NT2/D1 (cell line): ENCODE data around the gene TERB2.

Experiments
- SUZ12 ChIP-seq: IDR thresholded peaks from 2 replicates; pipeline ENCODE4 v1.6.1; 2011; ENCODE audit not compliant: insufficient read length, insufficient read depth; ENCODE audit errors: extremely low read depth
- ZNF274 ChIP-seq: IDR thresholded peaks from 2 replicates; pipeline ENCODE4 v1.6.1; 2011; ENCODE audit warnings: mild to moderate bottlenecking, low read depth, low read length

DNA sequence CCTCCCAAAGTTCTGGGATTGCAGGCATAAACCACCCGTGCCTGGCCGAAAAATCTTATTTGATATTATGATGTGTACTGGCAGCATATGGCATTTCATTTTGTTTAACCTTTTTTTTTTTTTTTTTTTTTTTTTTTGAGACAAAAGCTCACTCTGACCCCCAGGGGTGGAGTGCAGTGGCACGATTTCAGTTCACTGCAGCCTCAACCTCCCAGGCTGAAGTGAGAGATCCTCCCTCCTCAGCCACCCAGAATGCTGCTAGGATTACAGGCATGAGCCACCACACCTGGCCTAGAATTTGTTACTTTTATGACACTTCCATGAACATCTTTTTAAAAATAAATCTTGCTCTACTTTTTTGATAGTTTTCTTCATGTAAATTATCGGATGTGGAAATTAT lies 12.0 kb downstream of the TERB2 start:
- TF ChIP-seq SUZ12 (no peak), ZNF274 (no peak)
